MM.1S (cell line): ENCODE results near the gene FAM193A.

ENCODE experiments used
- DNase-seq: peaks from one replicate; pipeline ENCODE4 v3.0.0-alpha.2; 2015
- H2AFZ ChIP-seq: fragments of 300-600 bp; sonication (generic); 2 replicates; pipeline ENCODE4 v1.6.0; 2016; ENCODE audit warnings: antibody characterized with exemption, low read length
- H3F3A ChIP-seq: fragments of 300-600 bp; sonication (generic); 2 replicates; pipeline ENCODE4 v1.6.1; 2016; ENCODE audit warnings: mild to moderate bottlenecking, antibody characterized with exemption, low read length, moderate library complexity, mixed read lengths; ENCODE audit not compliant: insufficient read depth
- H3K27ac ChIP-seq: fragments of 300-600 bp; sonication (generic); 2 replicates; pipeline ENCODE4 v1.5.1; 2016; ENCODE audit warnings: mild to moderate bottlenecking, low read length
- H3K27me3 ChIP-seq: fragments of 300-600 bp; sonication (generic); replicated peaks from 2 replicates; pipeline ENCODE4 v1.6.0; 2016; ENCODE audit warnings: low read length; ENCODE audit not compliant: insufficient read depth
- H3K36me3 ChIP-seq: fragments of 300-600 bp; sonication (generic); replicated peaks from 2 replicates; pipeline ENCODE4 v1.6.1; 2016; ENCODE audit warnings: mild to moderate bottlenecking, low read length, mixed read lengths; ENCODE audit not compliant: insufficient read depth
- H3K4me1 ChIP-seq: fragments of 300-600 bp; sonication (generic); 2 replicates; pipeline ENCODE4 v1.6.1; 2016; ENCODE audit warnings: low read length, mixed read lengths
- H3K4me2 ChIP-seq: fragments of 300-600 bp; sonication (generic); 2 replicates; pipeline ENCODE4 v1.6.0; 2016; ENCODE audit warnings: low read depth, low read length
- H3K4me3 ChIP-seq: fragments of 300-600 bp; sonication (generic); 2 replicates; pipeline ENCODE4 v1.5.1; 2016; ENCODE audit warnings: low read length, mixed read lengths
- H3K79me2 ChIP-seq: fragments of 300-600 bp; sonication (generic); 2 replicates; pipeline ENCODE4 v1.6.1; 2016; ENCODE audit warnings: mixed run types, low read length, mixed read lengths
- H3K9ac ChIP-seq: fragments of 300-600 bp; sonication (generic); 2 replicates; pipeline ENCODE4 v1.6.1; 2016; ENCODE audit warnings: low read length, mixed read lengths
- H3K9me2 ChIP-seq: fragments of 300-600 bp; sonication (generic); replicated peaks from 2 replicates; pipeline ENCODE4 v1.6.1; 2016; ENCODE audit warnings: mild to moderate bottlenecking, low read length, mixed read lengths; ENCODE audit not compliant: insufficient read depth
- H3K9me3 ChIP-seq: fragments of 300-600 bp; sonication (generic); replicated peaks from 2 replicates; pipeline ENCODE4 v1.6.1; 2016; ENCODE audit warnings: mild to moderate bottlenecking, low read length, mixed read lengths; ENCODE audit not compliant: insufficient read depth
- H4K20me1 ChIP-seq: fragments of 300-600 bp; sonication (generic); 2 replicates; pipeline ENCODE4 v1.6.1; 2016; ENCODE audit warnings: mild to moderate bottlenecking, low read length, moderate library complexity, mixed read lengths; ENCODE audit not compliant: insufficient read depth
- EZH2 ChIP-seq: fragments of 300-600 bp; sonication (generic); optimal IDR thresholded peaks from 2 replicates; pipeline ENCODE3; 2017; ENCODE audit warnings: low read depth, mild to moderate bottlenecking, antibody characterized with exemption, low read length, mixed read lengths
- EZH2phosphoT487 ChIP-seq: fragments of 300-600 bp; sonication (generic); IDR thresholded peaks from 2 replicates; pipeline ENCODE4 v1.6.1; 2018; ENCODE audit warnings: antibody characterized with exemption, low read length
- TF ChIP-seq, protein P1 (sequence below): fragments of 300-600 bp; sonication (generic); IDR thresholded peaks from 2 replicates; pipeline ENCODE4 v1.5.1; 2016; ENCODE audit warnings: antibody characterized with exemption, low read length, mixed read lengths

Gene FAM193A

GRCh38 chr4:2689114-2689513, 152.7 kb downstream of the FAM193A start:
- no peaks in the 10 kb centered on the region for H3K27me3 ChIP-seq
- no peaks in the 10 kb centered on the region for H3K9me2 ChIP-seq
- H3K4me3 ChIP-seq: no peak overlapping the region
- no peaks in the 10 kb centered on the region for H3F3A ChIP-seq
- no peak overlapping the region for H3K4me2 ChIP-seq
- no peak overlapping the region for H3K27ac ChIP-seq
- no peak overlapping the region for H2AFZ ChIP-seq
- no peak overlapping the region for H3K9ac ChIP-seq
- H3K79me2 ChIP-seq: no peaks in the 10 kb centered on the region; the same call in 1 of the 2 replicates
- H4K20me1 ChIP-seq: no peaks in the 10 kb centered on the region
- H3K36me3 ChIP-seq: no peaks in the 10 kb centered on the region; the same call in 1 of the 2 replicates
- H3K4me1 ChIP-seq: no peaks in the 10 kb centered on the region
- no peak for TF ChIP-seq EZH2
- TF ChIP-seq, protein P1, sequence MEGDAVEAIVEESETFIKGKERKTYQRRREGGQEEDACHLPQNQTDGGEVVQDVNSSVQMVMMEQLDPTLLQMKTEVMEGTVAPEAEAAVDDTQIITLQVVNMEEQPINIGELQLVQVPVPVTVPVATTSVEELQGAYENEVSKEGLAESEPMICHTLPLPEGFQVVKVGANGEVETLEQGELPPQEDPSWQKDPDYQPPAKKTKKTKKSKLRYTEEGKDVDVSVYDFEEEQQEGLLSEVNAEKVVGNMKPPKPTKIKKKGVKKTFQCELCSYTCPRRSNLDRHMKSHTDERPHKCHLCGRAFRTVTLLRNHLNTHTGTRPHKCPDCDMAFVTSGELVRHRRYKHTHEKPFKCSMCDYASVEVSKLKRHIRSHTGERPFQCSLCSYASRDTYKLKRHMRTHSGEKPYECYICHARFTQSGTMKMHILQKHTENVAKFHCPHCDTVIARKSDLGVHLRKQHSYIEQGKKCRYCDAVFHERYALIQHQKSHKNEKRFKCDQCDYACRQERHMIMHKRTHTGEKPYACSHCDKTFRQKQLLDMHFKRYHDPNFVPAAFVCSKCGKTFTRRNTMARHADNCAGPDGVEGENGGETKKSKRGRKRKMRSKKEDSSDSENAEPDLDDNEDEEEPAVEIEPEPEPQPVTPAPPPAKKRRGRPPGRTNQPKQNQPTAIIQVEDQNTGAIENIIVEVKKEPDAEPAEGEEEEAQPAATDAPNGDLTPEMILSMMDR: no peak
- TF ChIP-seq EZH2phosphoT487: no peak
- H3K9me3 ChIP-seq: no peaks in the 10 kb centered on the region
- no peak for DNase-seq

- Histone ChIP-seq H3K9me2 (no peaks in the 10 kb centered on the region), H2AFZ (no peak overlapping the region), H3K36me3 (no peaks in the 10 kb centered on the region), H3K4me1 (no peaks in the 10 kb centered on the region), H3K4me2 (no peak overlapping the region), H4K20me1 (no peaks in the 10 kb centered on the region), H3K27me3 (no peaks in the 10 kb centered on the region), H3K4me3 (no peak overlapping the region), H3K9me3 (no peaks in the 10 kb centered on the region), H3K79me2 (no peaks in the 10 kb centered on the region; the same call in 1 of the 2 replicates), H3F3A (no peaks in the 10 kb centered on the region), H3K9ac (no peak overlapping the region), H3K27ac (no peak overlapping the region)
- no peak for DNase-seq
- TF ChIP-seq EZH2phosphoT487 (no peak), EZH2 (no peak)
- TF ChIP-seq, protein P1: no peak
Observed at GRCh38 chr4:2689825-2690700, 153.6 kb downstream of the FAM193A start.

DNA sequence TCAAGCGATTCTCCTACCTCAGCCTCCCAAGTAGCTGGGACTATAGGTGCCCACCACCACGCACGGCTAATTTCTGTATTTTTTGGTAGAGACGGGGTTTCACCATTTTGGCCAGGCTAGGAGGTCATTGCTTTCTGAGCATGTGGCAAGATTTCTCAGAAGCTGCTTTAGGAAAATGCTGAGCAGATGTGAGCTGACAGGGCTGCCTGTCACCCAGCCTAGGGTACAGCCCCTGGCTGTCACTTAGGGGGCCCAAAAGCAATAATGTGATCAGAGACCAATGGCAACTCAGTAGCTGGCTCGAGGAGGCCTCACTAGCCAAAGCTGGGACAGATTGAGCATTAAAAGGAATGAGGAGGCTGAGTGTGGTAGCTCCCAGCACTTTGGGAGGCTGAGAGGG, 154.9 kb downstream of the FAM193A start:
- Histone ChIP-seq H3K27ac (no peak overlapping the region), H2AFZ (no peak overlapping the region), H4K20me1 (no peaks in the 10 kb centered on the region), H3K9me3 (no peaks in the 10 kb centered on the region), H3K9me2 (no peaks in the 10 kb centered on the region), H3K27me3 (no peaks in the 10 kb centered on the region), H3K4me3 (no peak overlapping the region), H3K4me2 (no peak overlapping the region), H3F3A (0 out of 2 replicates have a peak, but pooled peaks cover 4% of the 10 kb centered on the region), H3K9ac (no peak overlapping the region), H3K79me2 (no peaks in the 10 kb centered on the region), H3K36me3 (no peaks in the 10 kb centered on the region), H3K4me1 (peaks cover 7% of the 10 kb centered on the region)
- TF ChIP-seq EZH2 (no peak), EZH2phosphoT487 (no peak)
- TF ChIP-seq, protein P1: no peak
- DNase-seq: no peak
